Heart left ventricle (tissue), 16 donors: Measurements from ENCODE around the gene LRRC42. TPM values are rescaled to one million over a fixed set of nuclear protein-coding genes. Genes with fewer than 3 reads are reported as not detected.

Experiments
- ATAC-seq, 4 donors: fragments of 200-7000 bp; cut with Tn5 transposase; one replicate each; pipeline ENCODE4 v1.9.1; 2020 to 2022; ENCODE audit warnings: moderate library complexity in 4 of 4, mild to moderate bottlenecking in 3 of 4, moderate number of reproducible peaks in 1 of 4
- DNase-seq, 5 donors: peaks; one replicate each; pipeline ENCODE4 v3.0.0-alpha.2; 2020
- H3K27ac ChIP-seq, 12 donors: fragments of 200-600 bp; sonication (generic) in 4 of 12; one replicate each; pipeline versions ENCODE4 v1.5.0 to v1.8.0; 2016 to 2022; ENCODE audit warnings: mild to moderate bottlenecking in 2 of 12
- H3K27me3 ChIP-seq, 9 donors: fragments of 200-600 bp; sonication (generic) in 2 of 9; one replicate each; pipeline versions ENCODE4 v1.5.1 to v1.8.0; 2016 to 2022; ENCODE audit warnings: mild to moderate bottlenecking in 3 of 9
- H3K36me3 ChIP-seq, 9 donors: fragments of 200-600 bp; sonication (generic) in 2 of 9; one replicate each; pipeline versions ENCODE4 v1.5.0 to v1.8.0; 2018 to 2022; ENCODE audit warnings: mild to moderate bottlenecking in 2 of 9
- H3K4me1 ChIP-seq, 12 donors: fragments of 200-600 bp; sonication (generic) in 4 of 12; one replicate each; pipeline versions ENCODE4 v1.5.0 to v1.8.0; 2016 to 2022; ENCODE audit warnings: mild to moderate bottlenecking in 3 of 12
- H3K4me3 ChIP-seq, 12 donors: fragments of 200-600 bp; sonication (generic) in 4 of 12; one replicate each; pipeline versions ENCODE4 v1.5.0 to v1.8.0; 2017 to 2022; ENCODE audit warnings: mild to moderate bottlenecking in 9 of 12, moderate library complexity in 4 of 12
- H3K9me3 ChIP-seq, 12 donors: fragments of 200-600 bp; sonication (generic) in 4 of 12; one replicate each; pipeline versions ENCODE4 v1.5.0 to v1.8.0; 2016 to 2022; ENCODE audit warnings: mild to moderate bottlenecking in 1 of 12
- POLR2A ChIP-seq, 2 donors: fragments of 450-650 bp; IDR thresholded peaks; one replicate each; pipeline ENCODE4 v1.6.1; 2017; ENCODE audit warnings: antibody characterized with exemption in 2 of 2, mild to moderate bottlenecking in 2 of 2, moderate library complexity in 2 of 2
- WGBS, 4 donors: extraction: QIAGEN DNeasy Blood & Tissue Kit in 2 of 4; methylation state at CpG; one replicate each; pipeline versions ENCODE4 v1.1.5 to v1.1.7; 2013 to 2018; 5-methylcytosine and 5-hydroxymethylcytosine counted together
- intact Hi-C, 10 donors: fragments of 100-400 bp; cut with DNase I; formaldehyde crosslinking; loops; one replicate each; pipeline versions ENCODE4 v1.11.1 to v1.14.2; 2022
- polyA plus RNA-seq, 2 donors: library from polyadenylated mRNA; stranded (reverse); fragments of 200-250 nt; gene quantifications; one replicate each; pipeline ENCODE4 v1.2.3, GENCODE V29; 2013
- total RNA-seq, 9 donors: library from RNA; depleted of rRNA in 2 of 9; stranded (reverse); fragments of >200 nt in 2 of 9; fragmentation: NEBNext Ultra II Directional in 3 of 9; extraction: Animal tissue kit (Norgen Biotek cat#: 25700) in 3 of 9; gene quantifications; one replicate each; pipeline versions ENCODE4 v1.1.0 to v1.2.4, GENCODE V29; 2016 to 2023
- TF ChIP-seq, protein P1 (sequence below), 12 donors: fragments of 200-600 bp; sonication (generic) in 4 of 12; IDR thresholded peaks; one replicate each; pipeline versions ENCODE4 v1.5.0 to v1.8.0; 2018 to 2022; ENCODE audit warnings: antibody characterized with exemption in 12 of 12, mild to moderate bottlenecking in 5 of 12
- donor health status: ischemic (EF 13 %, LVEDD 7.1; RV severe dilation, severe dysfunction).
- donor health status: healthy with polysubstance abuse.
- donor health status: DM: no; HTN: yes; CAD: no.
- donor health status: DM: no; HTN: no; CAD: no.
- donor health status: ischemic (EF 25% LVEDD 6.9; RV normal size, moderate dysfunction).
- donor health status: ischemic (EF 25% LVEDD 5.7; RV mildly dilated, moderate dysfunction).
- donor health status: healthy.
- donor health status: DM: yes; HTN: yes; CAD: no.
- donor health status: ischemic (EF 35%, LVEDD 5.7; RV mildly dilated, moderate dysfunction).
- donor health status: nonischemic (EF 11% LVEDD 7.7; RV severe dilation, severe dysfunction).
- donor health status: DM: yes; HTN: yes; CAD: no.
- donor health status: PGD.
- donor health status: ischemic (EF 29% LVEDD 5.4; RV normal size, mild dysfunction).
- donor health status: nonischemic (EF 23%, LVEDD 6.1; RV moderate dilation, normal function).

Gene LRRC42
- total and polyA plus RNA-seq, 11 donors: 3.7 to 18.5 (median 14.3) TPM

- peak in 3 of 5 donors; percentile 24 to 50 (median 44) for DNase-seq
- peaks cover 0 to 12% (median 5%) of the 10 kb centered on the region in 12 donors for H3K4me1 ChIP-seq
- no peaks in the 10 kb centered on the region for H3K27me3 ChIP-seq
- H3K27ac ChIP-seq: peak overlapping the region in 4 of 12 donors; percentile 27 to 38 (median 28)
- ATAC-seq: peak; percentile 41 to 67 (median 54)
- no peak for TF ChIP-seq POLR2A (IDR thresholded peaks at IDR 0.05)
- TF ChIP-seq, protein P1, sequence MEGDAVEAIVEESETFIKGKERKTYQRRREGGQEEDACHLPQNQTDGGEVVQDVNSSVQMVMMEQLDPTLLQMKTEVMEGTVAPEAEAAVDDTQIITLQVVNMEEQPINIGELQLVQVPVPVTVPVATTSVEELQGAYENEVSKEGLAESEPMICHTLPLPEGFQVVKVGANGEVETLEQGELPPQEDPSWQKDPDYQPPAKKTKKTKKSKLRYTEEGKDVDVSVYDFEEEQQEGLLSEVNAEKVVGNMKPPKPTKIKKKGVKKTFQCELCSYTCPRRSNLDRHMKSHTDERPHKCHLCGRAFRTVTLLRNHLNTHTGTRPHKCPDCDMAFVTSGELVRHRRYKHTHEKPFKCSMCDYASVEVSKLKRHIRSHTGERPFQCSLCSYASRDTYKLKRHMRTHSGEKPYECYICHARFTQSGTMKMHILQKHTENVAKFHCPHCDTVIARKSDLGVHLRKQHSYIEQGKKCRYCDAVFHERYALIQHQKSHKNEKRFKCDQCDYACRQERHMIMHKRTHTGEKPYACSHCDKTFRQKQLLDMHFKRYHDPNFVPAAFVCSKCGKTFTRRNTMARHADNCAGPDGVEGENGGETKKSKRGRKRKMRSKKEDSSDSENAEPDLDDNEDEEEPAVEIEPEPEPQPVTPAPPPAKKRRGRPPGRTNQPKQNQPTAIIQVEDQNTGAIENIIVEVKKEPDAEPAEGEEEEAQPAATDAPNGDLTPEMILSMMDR (IDR thresholded peaks at IDR 0.05): no peak
- no peaks in the 10 kb centered on the region for H3K9me3 ChIP-seq
- intact Hi-C loops: no loop called here
- peak overlapping the region in 10 of 12 donors; percentile 20 to 56 (median 41) for H3K4me3 ChIP-seq
- no peaks in the 10 kb centered on the region for H3K36me3 ChIP-seq
- WGBS, 4 donors: 40 to 48% (median 45%) methylated on average over 20 of the region's 20 CpGs
These were observed 36.0 kb downstream of the LRRC42 start for GRCh38 chr1:53982034-53982762.

DNA sequence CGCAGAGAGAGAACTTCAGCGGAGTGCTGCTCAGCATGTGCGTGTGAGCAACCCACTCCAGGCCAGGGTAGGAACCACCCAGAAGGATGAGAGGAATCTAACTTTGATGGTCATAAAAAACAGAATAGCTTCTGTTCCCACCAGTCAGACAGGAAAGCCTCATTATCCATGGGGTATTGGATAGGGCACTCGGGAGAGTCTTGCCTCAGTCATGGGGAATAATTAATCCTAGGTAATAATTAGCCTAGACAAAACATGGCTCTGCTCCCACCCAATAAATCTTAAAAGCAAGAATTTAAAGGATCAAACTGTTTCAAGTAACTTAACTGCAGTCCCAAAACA is 36.6 kb downstream of the LRRC42 start:
- DNase-seq: no peak
- H3K27ac ChIP-seq: no peak overlapping the region

GRCh38 chr1:53984726-53985125 is 38.6 kb downstream of the LRRC42 start:
- H3K27me3 ChIP-seq: no peaks in the 10 kb centered on the region
- intact Hi-C loops: no loop called here
- H3K36me3 ChIP-seq: no peaks in the 10 kb centered on the region
- DNase-seq (no peak), ATAC-seq (no peak)
- TF ChIP-seq, protein P1 (IDR thresholded peaks at IDR 0.05): no peak
- TF ChIP-seq POLR2A (IDR thresholded peaks at IDR 0.05): no peak
- no peaks in the 10 kb centered on the region for H3K9me3 ChIP-seq
- H3K27ac ChIP-seq: no peak overlapping the region
- H3K4me1 ChIP-seq: peaks cover 0 to 12% (median 5%) of the 10 kb centered on the region in 12 donors
- no peak overlapping the region for H3K4me3 ChIP-seq

More for the DNA sequence above, 36.6 kb downstream of the LRRC42 start:
- 29 to 47% (median 35%) methylated on average over 4 of the region's 4 CpGs for WGBS, 4 donors
- peaks cover 0 to 12% (median 5%) of the 10 kb centered on the region in 12 donors for H3K4me1 ChIP-seq
- intact Hi-C loops: no loop called here
- no peak for ATAC-seq
- no peak for TF ChIP-seq POLR2A (IDR thresholded peaks at IDR 0.05)
- TF ChIP-seq, protein P1 (IDR thresholded peaks at IDR 0.05): no peak
- no peaks in the 10 kb centered on the region for H3K27me3 ChIP-seq
- no peaks in the 10 kb centered on the region for H3K36me3 ChIP-seq
- H3K4me3 ChIP-seq: peak overlapping the region in 10 of 12 donors; percentile 20 to 56 (median 41)
- no peaks in the 10 kb centered on the region for H3K9me3 ChIP-seq

- DNase-seq: no peak
- no peak for ATAC-seq
- Histone ChIP-seq H3K9me3 (no peaks in the 10 kb centered on the region), H3K27ac (no peak overlapping the region), H3K4me1 (peaks cover 0 to 12% (median 5%) of the 10 kb centered on the region in 12 donors), H3K4me3 (no peak overlapping the region), H3K36me3 (no peaks in the 10 kb centered on the region), H3K27me3 (no peaks in the 10 kb centered on the region)
- TF ChIP-seq POLR2A (IDR thresholded peaks at IDR 0.05): no peak
- TF ChIP-seq, protein P1 (IDR thresholded peaks at IDR 0.05): no peak
- WGBS, 4 donors: 87 to 96% (median 95%) methylated on average over 3 of the region's 3 CpGs
- intact Hi-C loops: no loop called here
These were observed 40.3 kb downstream of the LRRC42 start for GRCh38 chr1:53986458-53986857.
